Activated T-cell treated with anti-CD3 and anti-CD28 coated beads, Interleukin-2, amount 50 U/mL, for 24 hours (primary cell): ENCODE data around the gene STXBP1.
A peak's percentile ranks its signal among the peaks of the same experiment; 100 is the strongest.

ENCODE experiments used
- DNase-seq: peaks from one replicate; pipeline ENCODE4 v3.0.0-alpha.2; 2020
- H3K27ac Mint-ChIP-seq: 2 replicates; pipeline ENCODE4 v1.8.0; 2020; ENCODE audit warnings: mild to moderate bottlenecking, mixed read lengths
- H3K27me3 Mint-ChIP-seq: 2 replicates; pipeline ENCODE4 v1.8.0; 2020; ENCODE audit warnings: mixed read lengths
- H3K36me3 Mint-ChIP-seq: 2 replicates; pipeline ENCODE4 v1.8.0; 2020; ENCODE audit warnings: low read depth, mixed read lengths
- H3K4me1 Mint-ChIP-seq: 2 replicates; pipeline ENCODE4 v1.8.0; 2020; ENCODE audit warnings: low read depth, mixed read lengths
- H3K4me3 Mint-ChIP-seq: 2 replicates; pipeline ENCODE4 v1.8.0; 2020; ENCODE audit warnings: mild to moderate bottlenecking, moderate library complexity, mixed read lengths
- H3K9me3 Mint-ChIP-seq: 2 replicates; pipeline ENCODE4 v1.8.0; 2020; ENCODE audit warnings: mixed read lengths

STXBP1 gene

GRCh38 chr9:127712867-127713266, 100.8 kb downstream of the STXBP1 start:
- H3K4me3 Mint-ChIP-seq = no peak overlapping the region
- H3K4me1 Mint-ChIP-seq = peaks cover 27% of the 10 kb centered on the region
- H3K9me3 Mint-ChIP-seq = no peaks in the 10 kb centered on the region
- H3K27ac Mint-ChIP-seq = no peak overlapping the region
- H3K27me3 Mint-ChIP-seq = no peaks in the 10 kb centered on the region
- no peak for DNase-seq
- H3K36me3 Mint-ChIP-seq = peaks cover 14% of the 10 kb centered on the region

DNA sequence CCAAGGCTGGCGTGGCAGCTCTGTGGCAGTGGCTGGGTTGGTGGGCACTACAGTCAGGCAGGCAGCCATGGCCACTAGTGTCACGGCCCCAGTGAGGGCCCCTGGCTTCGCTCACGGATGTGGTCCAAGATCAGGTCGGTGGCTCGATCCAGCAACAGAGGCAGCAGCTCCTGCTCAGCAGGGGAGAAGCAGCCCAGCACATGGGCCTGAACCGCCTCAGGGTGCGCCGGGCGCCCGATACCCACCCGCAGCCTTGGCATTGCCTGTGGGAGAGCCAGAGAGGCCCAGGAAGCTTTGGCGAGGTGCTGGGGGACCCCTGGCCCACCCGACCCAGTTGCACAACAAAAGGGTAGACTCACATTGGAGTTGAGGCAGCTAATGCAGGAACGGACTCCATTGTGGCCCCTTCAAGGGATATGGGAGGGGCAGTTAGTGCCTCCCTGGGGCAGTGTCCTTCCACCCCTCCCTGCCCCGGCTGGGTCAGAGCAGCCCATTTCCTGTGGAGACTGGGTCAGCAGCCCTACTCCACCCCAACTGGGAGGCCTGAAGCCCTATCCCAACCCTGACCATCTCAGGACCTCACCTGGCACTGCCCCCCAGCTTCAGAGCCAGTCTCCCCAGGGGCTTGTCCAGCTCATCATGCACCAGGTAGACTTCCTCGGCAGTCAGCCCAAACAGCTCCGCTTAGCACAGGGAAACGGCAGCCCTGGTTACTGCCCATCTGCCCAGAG, 102.1 kb downstream of the STXBP1 start:
- H3K9me3 Mint-ChIP-seq = no peaks in the 10 kb centered on the region
- H3K4me1 Mint-ChIP-seq = peaks cover 27% of the 10 kb centered on the region
- H3K36me3 Mint-ChIP-seq = peaks cover 13% of the 10 kb centered on the region
- H3K27me3 Mint-ChIP-seq = no peaks in the 10 kb centered on the region
- no peak for DNase-seq
- H3K27ac Mint-ChIP-seq = peak overlapping the region; percentile 64
- peak overlapping the region; percentile 98 for H3K4me3 Mint-ChIP-seq

GRCh38 chr9:127714951-127715469, 102.9 kb downstream of the STXBP1 start:
- H3K4me1 Mint-ChIP-seq = peaks cover 34% of the 10 kb centered on the region
- H3K4me3 Mint-ChIP-seq = peak overlapping the region; percentile 98
- peak overlapping the region; percentile 98 for H3K27ac Mint-ChIP-seq
- no peaks in the 10 kb centered on the region for H3K27me3 Mint-ChIP-seq
- no peaks in the 10 kb centered on the region for H3K9me3 Mint-ChIP-seq
- peaks cover 12% of the 10 kb centered on the region for H3K36me3 Mint-ChIP-seq
- DNase-seq = no peak

DNA sequence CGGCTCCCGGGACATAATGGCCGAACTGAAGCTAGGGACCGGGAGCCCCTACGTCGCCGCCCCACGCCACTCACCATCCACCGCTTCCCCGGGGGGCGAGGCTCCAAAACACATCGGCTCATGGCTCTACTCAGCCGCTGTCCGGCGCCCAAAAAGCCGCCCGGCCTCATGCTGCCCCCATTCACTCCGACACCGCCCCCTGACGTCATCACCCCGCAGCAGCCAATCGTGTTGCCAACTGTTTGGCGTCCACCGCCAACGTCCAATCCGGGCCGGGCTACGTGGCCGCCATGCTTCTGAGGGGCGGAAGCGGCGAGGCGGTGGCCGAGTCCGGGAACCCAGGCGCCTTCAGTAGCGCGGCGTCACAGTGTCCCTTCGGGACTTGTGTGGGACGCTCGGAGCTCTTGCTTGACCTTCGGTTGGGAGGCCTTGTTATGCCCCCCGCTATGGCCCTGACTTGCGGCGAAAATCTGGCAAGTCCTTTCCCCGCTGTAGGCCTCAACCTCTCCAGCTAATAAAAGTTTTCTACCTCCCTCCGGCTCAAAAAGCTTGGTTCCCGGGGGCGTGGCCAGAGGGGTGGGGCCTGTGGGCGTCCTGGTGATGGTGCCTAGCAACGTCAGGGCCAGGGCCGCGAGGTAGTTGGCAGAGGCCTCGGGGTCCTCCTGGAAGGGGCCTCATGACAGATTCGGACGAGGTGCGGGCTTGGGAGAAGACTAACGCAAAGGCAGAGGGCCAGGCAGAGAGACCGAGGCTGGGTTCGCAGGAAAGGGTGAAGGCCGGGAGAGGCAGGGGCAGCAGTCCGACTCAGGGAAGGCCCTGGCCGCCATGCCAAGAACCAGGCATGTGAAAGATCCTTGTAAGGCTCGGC, 103.6 kb downstream of the STXBP1 start, which contains the start of the genes PTRH1 and TTC16:
TSS of gene PTRH1 (minus strand) at position 194 of the 868 bp plus-strand sequence. CDS start at position 170, 24 bp downstream.
TSS of gene TTC16 (plus strand) at position 610 of the 868 bp plus-strand sequence. CDS start at position 677, 67 bp downstream.
- peaks cover 10% of the 10 kb centered on the region for H3K36me3 Mint-ChIP-seq
- H3K27me3 Mint-ChIP-seq = no peaks in the 10 kb centered on the region
- H3K4me1 Mint-ChIP-seq = peaks cover 38% of the 10 kb centered on the region
- no peaks in the 10 kb centered on the region for H3K9me3 Mint-ChIP-seq
- H3K4me3 Mint-ChIP-seq = peak within 1 kb of the TSS; percentile 98
- DNase-seq = peak; percentile 97
- H3K27ac Mint-ChIP-seq = peak within 1 kb of the TSS; percentile 98

GRCh38 chr9:127716412-127716811, 104.3 kb downstream of the STXBP1 start:
- Mint-ChIP-seq H3K4me3 (peak overlapping the region; percentile 98), H3K36me3 (peaks cover 10% of the 10 kb centered on the region), H3K27me3 (no peaks in the 10 kb centered on the region), H3K9me3 (no peaks in the 10 kb centered on the region), H3K27ac (peak overlapping the region; percentile 98), H3K4me1 (peaks cover 36% of the 10 kb centered on the region)
- DNase-seq = no peak

DNA sequence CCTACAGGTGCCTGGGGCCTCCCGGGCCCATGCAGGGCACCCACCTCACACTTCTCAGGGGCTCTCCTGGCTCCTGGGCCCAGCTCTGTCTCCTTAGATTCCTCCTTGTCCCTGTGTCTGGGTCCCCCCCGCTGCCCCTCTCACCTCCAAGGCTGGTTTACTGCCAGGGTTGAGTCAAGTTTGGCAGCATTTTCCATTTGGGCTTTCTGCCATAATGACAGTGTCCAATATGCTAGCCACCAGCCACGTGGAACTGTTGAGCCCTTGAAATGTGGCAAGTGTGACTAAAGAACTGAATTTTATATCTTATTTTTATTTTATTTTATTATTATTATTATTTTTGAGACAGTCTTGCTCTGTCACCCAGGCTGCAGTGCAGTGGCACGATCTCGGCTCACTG, 105.7 kb downstream of the STXBP1 start:
- Mint-ChIP-seq H3K36me3 (peaks cover 9% of the 10 kb centered on the region), H3K9me3 (no peaks in the 10 kb centered on the region), H3K27ac (no peak overlapping the region), H3K4me1 (peaks cover 34% of the 10 kb centered on the region), H3K4me3 (no peak overlapping the region), H3K27me3 (no peaks in the 10 kb centered on the region)
- no peak for DNase-seq

DNA sequence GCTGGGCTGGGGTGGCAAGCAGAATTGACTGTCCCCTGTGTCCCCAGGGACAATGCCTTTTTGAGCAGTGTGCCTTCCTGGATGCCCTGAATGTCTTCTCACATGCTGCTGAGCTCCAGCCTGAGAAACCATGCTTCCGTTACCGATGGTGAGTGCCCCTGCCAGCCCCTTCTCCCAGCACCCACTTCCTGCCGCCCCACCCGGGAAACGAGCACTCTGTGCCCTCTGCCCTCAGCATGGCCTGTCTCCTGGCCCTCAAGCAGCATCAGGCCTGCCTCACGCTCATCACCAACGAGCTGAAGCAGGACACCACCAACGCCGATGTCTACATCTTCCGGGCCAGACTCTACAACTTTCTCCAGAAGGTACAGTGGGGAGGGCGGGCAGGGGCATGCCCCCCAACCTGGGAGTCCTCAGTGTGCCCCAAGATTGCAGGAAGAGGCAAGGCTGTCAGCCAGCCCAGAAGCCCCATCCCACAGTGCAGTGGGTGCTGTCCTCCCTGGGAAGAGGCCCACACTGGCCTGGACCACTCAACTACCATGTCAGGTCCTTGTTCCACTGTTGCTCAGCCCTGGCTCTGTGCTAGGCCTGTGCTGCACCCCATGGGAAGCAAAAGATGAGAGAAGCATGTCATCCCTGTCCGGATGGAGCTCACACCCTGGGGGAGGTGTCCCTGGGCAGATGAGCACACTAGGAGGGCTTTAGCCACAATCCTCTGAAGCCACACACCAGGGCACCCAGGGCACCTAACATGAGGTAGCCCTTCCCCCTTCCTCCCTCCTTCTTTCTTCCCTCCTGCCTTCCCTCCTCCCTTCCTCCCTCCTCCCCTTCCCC, 108.2 kb downstream of the STXBP1 start:
- H3K4me3 Mint-ChIP-seq = no peak overlapping the region
- H3K36me3 Mint-ChIP-seq = peaks cover 3% of the 10 kb centered on the region
- no peaks in the 10 kb centered on the region for H3K27me3 Mint-ChIP-seq
- peaks cover 29% of the 10 kb centered on the region for H3K4me1 Mint-ChIP-seq
- peak; percentile 46 for DNase-seq
- H3K9me3 Mint-ChIP-seq = no peaks in the 10 kb centered on the region
- peak overlapping the region; percentile 85 for H3K27ac Mint-ChIP-seq

GRCh38 chr9:127720865-127721227, 108.8 kb downstream of the STXBP1 start:
- DNase-seq = no peak
- no peaks in the 10 kb centered on the region for H3K36me3 Mint-ChIP-seq
- no peaks in the 10 kb centered on the region for H3K9me3 Mint-ChIP-seq
- no peaks in the 10 kb centered on the region for H3K27me3 Mint-ChIP-seq
- H3K4me1 Mint-ChIP-seq = peaks cover 26% of the 10 kb centered on the region
- H3K4me3 Mint-ChIP-seq = no peak overlapping the region
- peak overlapping the region; percentile 66 for H3K27ac Mint-ChIP-seq

DNA sequence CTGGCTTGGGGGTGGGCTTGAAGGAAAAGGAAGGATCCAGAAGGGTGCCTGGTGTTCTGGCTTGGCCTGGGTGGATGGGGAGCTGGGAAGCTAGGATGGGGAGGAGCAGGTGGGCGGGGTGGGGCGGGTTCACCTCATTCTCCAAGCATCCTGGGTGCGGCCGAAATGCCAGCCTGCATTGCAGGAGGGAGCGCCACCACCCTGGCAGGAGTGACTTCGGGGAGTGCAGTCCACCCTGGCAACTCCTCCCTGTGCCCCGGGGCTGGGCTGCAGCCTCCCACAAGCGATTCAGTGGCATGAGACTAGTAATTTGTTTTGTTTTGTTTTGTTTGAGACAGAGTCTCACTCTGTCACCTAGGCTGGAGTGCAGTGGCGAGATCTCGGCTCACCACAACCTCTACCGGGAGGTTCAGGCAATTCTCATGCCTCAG, 109.3 kb downstream of the STXBP1 start:
- DNase-seq = no peak
- Mint-ChIP-seq H3K36me3 (no peaks in the 10 kb centered on the region), H3K4me1 (peaks cover 21% of the 10 kb centered on the region), H3K27me3 (no peaks in the 10 kb centered on the region), H3K27ac (peak overlapping the region; percentile 66), H3K4me3 (no peak overlapping the region), H3K9me3 (no peaks in the 10 kb centered on the region)

GRCh38 chr9:127722055-127722745, 110.1 kb downstream of the STXBP1 start:
- H3K27me3 Mint-ChIP-seq = no peaks in the 10 kb centered on the region
- H3K36me3 Mint-ChIP-seq = no peaks in the 10 kb centered on the region
- DNase-seq = no peak
- H3K9me3 Mint-ChIP-seq = no peaks in the 10 kb centered on the region
- H3K27ac Mint-ChIP-seq = no peak overlapping the region
- peaks cover 20% of the 10 kb centered on the region for H3K4me1 Mint-ChIP-seq
- H3K4me3 Mint-ChIP-seq = no peak overlapping the region

- no peak overlapping the region for H3K27ac Mint-ChIP-seq
- H3K4me3 Mint-ChIP-seq = no peak overlapping the region
- H3K4me1 Mint-ChIP-seq = peaks cover 20% of the 10 kb centered on the region
Observed at GRCh38 chr9:127723013-127723412, 110.9 kb downstream of the STXBP1 start.

GRCh38 chr9:127723444-127723843, 111.4 kb downstream of the STXBP1 start:
- Mint-ChIP-seq H3K4me1 (peaks cover 20% of the 10 kb centered on the region), H3K9me3 (no peaks in the 10 kb centered on the region), H3K27me3 (no peaks in the 10 kb centered on the region), H3K36me3 (no peaks in the 10 kb centered on the region), H3K27ac (no peak overlapping the region), H3K4me3 (no peak overlapping the region)
- no peak for DNase-seq

More at GRCh38 chr9:127723013-127723412, 110.9 kb downstream of the STXBP1 start:
- no peaks in the 10 kb centered on the region for H3K9me3 Mint-ChIP-seq
- H3K36me3 Mint-ChIP-seq = no peaks in the 10 kb centered on the region
- no peak for DNase-seq
- no peaks in the 10 kb centered on the region for H3K27me3 Mint-ChIP-seq

GRCh38 chr9:127724012-127724411, 111.9 kb downstream of the STXBP1 start:
- H3K36me3 Mint-ChIP-seq = no peaks in the 10 kb centered on the region
- H3K4me3 Mint-ChIP-seq = no peak overlapping the region
- no peaks in the 10 kb centered on the region for H3K27me3 Mint-ChIP-seq
- H3K27ac Mint-ChIP-seq = no peak overlapping the region
- H3K4me1 Mint-ChIP-seq = peaks cover 20% of the 10 kb centered on the region
- no peak for DNase-seq
- H3K9me3 Mint-ChIP-seq = no peaks in the 10 kb centered on the region
